SK-N-SH (cell line): ENCODE measurements around the gene KRT14. TPM values are rescaled to one million over a fixed set of nuclear protein-coding genes. Genes with fewer than 3 reads are reported as not detected.

Experiments used
- CTCF ChIA-PET: fragments of 300-600, 350-600 bp; formaldehyde crosslinking; extraction: SDS; loops from one replicate; lab custom pipeline; 2021; lab: Yijun Ruan, JAX
- POLR2A ChIA-PET: fragments of 350-600 bp; sonication (Branson Sonifier 250); formaldehyde crosslinking; extraction: SDS; loops from one replicate; lab custom pipeline; 2020; ENCODE audit warnings: antibody characterized with exemption, inconsistent platforms; lab: Yijun Ruan, JAX
- DNase-seq: peaks from one replicate; pipeline ENCODE4 v3.0.0; 2012
- H2AFZ ChIP-seq: fragments of 200-600 bp; sonication (generic); 2 replicates; pipeline ENCODE4 v1.8.1; 2016; ENCODE audit warnings: antibody characterized with exemption, mild to moderate bottlenecking, low read depth
- H3F3A ChIP-seq: fragments of 200-600 bp; sonication (generic); replicated peaks from 2 replicates; pipeline ENCODE3; 2016; ENCODE audit warnings: antibody characterized with exemption, mild to moderate bottlenecking; ENCODE audit not compliant: insufficient read depth
- H3K27ac ChIP-seq, 2 experiments: fragments of 200-500 bp in 1 of 2; fragments of 200-600 bp in 1 of 2; sonication (Bioruptor generic) in 1 of 2; sonication (generic), shearing (Covaris generic) in 1 of 2; 2 replicates each; pipeline versions ENCODE4 v1.5.1 to v1.6.1; 2014 to 2016; ENCODE audit warnings: low read depth in 2 of 2, inconsistent platforms in 1 of 2, low read length in 1 of 2, mild to moderate bottlenecking in 1 of 2, mixed read lengths in 1 of 2
- H3K27me3 ChIP-seq: fragments of 200-600 bp; sonication (generic), shearing (Covaris generic); 2 replicates; pipeline ENCODE4 v1.6.1; 2016; ENCODE audit warnings: mixed run types; ENCODE audit not compliant: insufficient read depth
- H3K36me3 ChIP-seq, 2 experiments: fragments of 200-500 bp in 1 of 2; fragments of 200-600 bp in 1 of 2; sonication (Bioruptor generic) in 1 of 2; sonication (generic) in 1 of 2; replicated peaks in 1 of 2; 2 replicates each; pipeline versions ENCODE3 to v1.5.1; 2014 to 2016; ENCODE audit warnings: low read length in 1 of 2, mild to moderate bottlenecking in 1 of 2; ENCODE audit not compliant: insufficient read depth in 2 of 2, control insufficient read depth in 1 of 2
- H3K4me1 ChIP-seq, 2 experiments: fragments of 200-500 bp in 1 of 2; fragments of 200-600 bp in 1 of 2; sonication (Bioruptor generic) in 1 of 2; sonication (generic), shearing (Covaris generic) in 1 of 2; 2 replicates each; pipeline versions ENCODE4 v1.5.1 to v1.6.1; 2014 to 2016; ENCODE audit warnings: low read depth in 1 of 2, low read length in 1 of 2, mixed run types in 1 of 2; ENCODE audit not compliant: insufficient read depth in 2 of 2, control insufficient read depth in 1 of 2
- H3K4me2 ChIP-seq: fragments of 200-600 bp; sonication (generic), shearing (Covaris generic); 2 replicates; pipeline ENCODE4 v1.6.1; 2017; ENCODE audit warnings: mixed run types
- H3K4me3 ChIP-seq, 2 experiments: fragments of 200-500 bp in 1 of 2; fragments of 200-600 bp in 1 of 2; sonication (Bioruptor generic) in 1 of 2; sonication (generic), shearing (Covaris generic) in 1 of 2; 2 replicates each; pipeline versions ENCODE4 v1.5.1 to v1.8.1; 2014 to 2016; ENCODE audit warnings: low read depth in 2 of 2, inconsistent platforms in 1 of 2, low read length in 1 of 2, mild to moderate bottlenecking in 1 of 2, mixed read lengths in 1 of 2, moderate library complexity in 1 of 2
- H3K79me2 ChIP-seq: fragments of 200-600 bp; sonication (generic); 2 replicates; pipeline ENCODE4 v1.8.1; 2017; ENCODE audit warnings: mild to moderate bottlenecking; ENCODE audit not compliant: insufficient read depth
- H3K9ac ChIP-seq: fragments of 200-600 bp; sonication (generic); 2 replicates; pipeline ENCODE4 v1.6.1; 2017; ENCODE audit warnings: mixed run types
- H3K9me2 ChIP-seq: fragments of 200-600 bp; sonication (generic); 2 replicates; pipeline ENCODE4 v1.6.1; 2017; ENCODE audit warnings: mixed run types
- H3K9me3 ChIP-seq: fragments of 200-600 bp; sonication (generic); 2 replicates; pipeline ENCODE4 v1.6.1; 2017; ENCODE audit warnings: mixed run types, mild to moderate bottlenecking, moderate library complexity
- H4K20me1 ChIP-seq: fragments of 200-600 bp; sonication (generic); 2 replicates; pipeline ENCODE4 v1.6.1; 2017; ENCODE audit warnings: mild to moderate bottlenecking, mixed run types; ENCODE audit not compliant: insufficient read depth
- EZH2phosphoT487 ChIP-seq: fragments of 200-600 bp; sonication (generic); IDR thresholded peaks from 2 replicates; pipeline ENCODE4 v1.6.1; 2017; ENCODE audit warnings: low read depth, mixed run types, mild to moderate bottlenecking, antibody characterized with exemption, moderate library complexity, borderline replicate concordance
- FOSL2 ChIP-seq: IDR thresholded peaks from 2 replicates; pipeline ENCODE4 v1.4.0; 2012; ENCODE audit warnings: low read depth, mild to moderate bottlenecking, moderate library complexity, borderline replicate concordance
- FOXJ3 ChIP-seq: sonication (generic); formaldehyde crosslinking; IDR thresholded peaks from 2 replicates; pipeline ENCODE4 v1.5.1; 2020; ENCODE audit warnings: mild to moderate bottlenecking, missing genetic modification reagents
- GABPA ChIP-seq: IDR thresholded peaks from 2 replicates; pipeline ENCODE4 v1.4.0; 2012; ENCODE audit warnings: low read depth, mild to moderate bottlenecking
- JUND ChIP-seq: IDR thresholded peaks from 2 replicates; pipeline ENCODE4 v1.4.0; 2012
- MEF2A ChIP-seq: IDR thresholded peaks from 2 replicates; pipeline ENCODE4 v1.4.0; 2012; ENCODE audit warnings: low read depth, borderline replicate concordance
- MXI1 ChIP-seq: IDR thresholded peaks from 2 replicates; pipeline ENCODE4 v1.6.1; 2012; ENCODE audit warnings: mild to moderate bottlenecking, low read depth, low read length, improper control_type of control experiment
- NFIC ChIP-seq: IDR thresholded peaks from 2 replicates; pipeline ENCODE4 v1.4.0; 2012; ENCODE audit warnings: borderline replicate concordance
- POLR2AphosphoS5 ChIP-seq: IDR thresholded peaks from 2 replicates; pipeline ENCODE4 v1.6.1; 2012; ENCODE audit warnings: low read depth, low read length
- RAD21 ChIP-seq: IDR thresholded peaks from 2 replicates; pipeline ENCODE4 v1.6.1; 2012; ENCODE audit warnings: mild to moderate bottlenecking, low read length
- REST ChIP-seq: IDR thresholded peaks from 2 replicates; pipeline ENCODE4 v1.6.1; 2012; ENCODE audit warnings: mild to moderate bottlenecking, low read depth, low read length, moderate library complexity
- SMC3 ChIP-seq: IDR thresholded peaks from 2 replicates; pipeline ENCODE4 v1.6.1; 2012; ENCODE audit warnings: low read depth, low read length, improper control_type of control experiment
- TAF1 ChIP-seq: IDR thresholded peaks from 2 replicates; pipeline ENCODE4 v1.6.1; 2012; ENCODE audit warnings: low read depth, mild to moderate bottlenecking, low read length, moderate library complexity, borderline replicate concordance
- USF2 ChIP-seq: fragments of 150-350 bp; IDR thresholded peaks from 2 replicates; pipeline ENCODE4 v1.6.1; 2017; ENCODE audit warnings: antibody characterized with exemption, low read length, low read depth, borderline replicate concordance
- WGBS: methylation state at CpG from one replicate; pipeline ENCODE4 v1.1.6; 2017; ENCODE audit warnings: low lambda C conversion rate; 5-methylcytosine and 5-hydroxymethylcytosine counted together
- polyA plus RNA-seq, 3 experiments: library from polyadenylated mRNA; depleted of rRNA; stranded (reverse); fragments of >200 nt; gene quantifications; 2 replicates each; pipeline ENCODE4 v1.2.3, GENCODE V29; 2012

Gene KRT14
- polyA plus RNA-seq, 1 of the 3 experiments (the other 2 are of a cell fraction): not detected

DNA sequence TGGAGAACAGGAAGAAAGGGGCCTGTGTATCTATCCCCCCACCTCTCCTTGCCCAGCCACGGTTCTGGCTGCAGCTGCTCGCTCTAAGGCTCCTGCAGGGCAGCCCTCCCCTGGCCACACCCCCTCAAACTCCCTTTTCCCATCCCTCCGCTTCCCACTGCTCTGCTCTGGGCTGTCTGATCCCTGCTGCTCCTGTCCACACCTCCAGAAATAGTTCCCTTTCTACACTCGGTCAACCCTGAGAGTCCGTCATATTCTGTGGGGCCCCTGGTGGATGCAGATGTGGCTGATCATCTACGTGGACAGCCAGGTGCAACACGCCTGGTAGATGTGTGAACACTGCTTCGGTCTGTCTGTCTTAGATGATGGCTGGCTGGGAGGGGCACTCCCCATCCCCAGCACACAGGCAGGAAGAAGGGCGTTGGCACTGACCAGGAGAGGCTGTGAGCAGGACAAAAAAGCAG, 39.3 kb downstream of the KRT14 start:
- Histone ChIP-seq H4K20me1 (no peaks in the 10 kb centered on the region), H3K9me2 (no peaks in the 10 kb centered on the region), H3F3A (peaks cover 22% of the 10 kb centered on the region), H2AFZ (peak overlapping the region; percentile 64), H3K4me3 (no peak overlapping the region), H3K4me1 (peaks cover 17 to 30% of the 10 kb centered on the region in 2 experiments; a peak in 3 of 4 replicates), H3K9me3 (no peaks in the 10 kb centered on the region), H3K4me2 (peak overlapping the region; percentile 54; the same call in 1 of the 2 replicates), H3K27ac (peak overlapping the region; percentile 85 to 86), H3K36me3 (no peaks in the 10 kb centered on the region), H3K9ac (peak overlapping the region; percentile 53), H3K79me2 (no peaks in the 10 kb centered on the region), H3K27me3 (no peaks in the 10 kb centered on the region)
- ChIA-PET CTCF (interaction anchor here (1.2 to 25.5 kb wide), 21 partner anchors 11 to 636 kb away, joined by 3 to 646 read pairs (median 48); partner anchors contain the start of genes KRT13, KRT15, KRT19 and KRT35), POLR2A (interaction anchor here (0.8 to 2.0 kb wide), 4 partner anchors 17 to 29 kb away, joined by 4 to 9 read pairs (median 5); partner anchors contain the start of gene KRT15)
- 54% methylated on average over 9 of the region's 9 CpGs for WGBS
- DNase-seq: no peak
- no peak for TF ChIP-seq POLR2AphosphoS5
- TF ChIP-seq USF2: no peak
- TF ChIP-seq MXI1: no peak
- TF ChIP-seq SMC3: no peak
- no peak for TF ChIP-seq NFIC
- TF ChIP-seq MEF2A: no peak
- TF ChIP-seq JUND: no peak
- TF ChIP-seq FOSL2: no peak
- no peak for TF ChIP-seq EZH2phosphoT487
- no peak for TF ChIP-seq TAF1
- no peak for TF ChIP-seq REST
- TF ChIP-seq FOXJ3 (CRISPR knock-in tag): no peak
- no peak for TF ChIP-seq GABPA
- no peak; the same call in 1 of the 2 replicates for TF ChIP-seq RAD21
